ENCODE measurements around the gene KIFC1. TPM values are rescaled to one million over a fixed set of nuclear protein-coding genes. Genes with fewer than 3 reads are reported as not detected.
"Not testable (repeated sequence)": the region's sequence is repeated elsewhere in the genome, so short reads cannot be mapped to it uniquely, and the experiment has no call there.

The KIFC1 gene
- total RNA-seq, 2 experiments from 2014 or later: 107 TPM

DNA sequence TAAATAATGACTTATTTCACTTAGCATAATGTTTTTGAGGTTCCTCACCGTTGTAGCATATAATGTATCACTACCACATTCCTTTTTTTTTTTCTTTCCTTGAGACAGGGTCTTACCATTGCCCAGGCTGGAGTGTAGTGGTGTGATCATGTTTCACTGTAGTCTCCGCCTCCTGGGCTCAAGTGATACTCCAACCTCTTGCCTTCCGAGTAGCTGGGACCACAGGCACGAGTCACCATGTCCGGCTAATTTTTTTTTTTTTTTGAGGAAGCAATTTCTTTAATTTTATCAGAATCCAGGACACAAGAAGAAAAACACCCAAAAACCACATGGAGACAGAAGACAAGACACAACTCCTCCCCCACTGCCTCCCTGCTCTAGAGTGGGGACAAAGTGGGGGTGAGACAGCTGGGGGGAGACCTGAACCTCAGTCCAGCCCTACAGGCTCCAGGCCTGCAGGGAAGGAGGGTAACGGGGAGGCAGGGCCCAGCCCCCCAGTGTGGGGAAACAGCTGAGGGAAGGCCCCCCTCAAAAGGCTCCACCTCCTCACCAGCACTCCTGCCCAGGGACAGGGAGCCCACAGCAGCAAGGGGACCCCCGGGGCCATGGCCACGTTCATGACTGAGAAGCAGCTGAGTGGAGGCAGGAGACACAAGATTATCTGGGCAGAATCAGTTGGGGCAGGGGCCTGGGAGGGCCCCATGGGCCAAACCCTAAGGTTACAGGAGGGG, 27.0 kb upstream of the KIFC1 start:
- H3K4me1 Mint-ChIP-seq (ENCODE audit: low read depth); DNase-seq; H3K36me3 Mint-ChIP-seq (ENCODE audit: low read depth); H3K9me3 Mint-ChIP-seq; H3K27ac Mint-ChIP-seq; intact Hi-C loops (cut with micrococcal nuclease); H3K4me3 Mint-ChIP-seq; H3K27me3 Mint-ChIP-seq (ENCODE audit: low read depth): not testable (repeated sequence)
- CTCF ChIA-PET: interaction anchor here (0.6 to 0.8 kb wide), 8 partner anchors 47 to 1654 kb away, joined by 3 to 9 read pairs (median 4); no protein-coding TSS in a partner anchor

DNA sequence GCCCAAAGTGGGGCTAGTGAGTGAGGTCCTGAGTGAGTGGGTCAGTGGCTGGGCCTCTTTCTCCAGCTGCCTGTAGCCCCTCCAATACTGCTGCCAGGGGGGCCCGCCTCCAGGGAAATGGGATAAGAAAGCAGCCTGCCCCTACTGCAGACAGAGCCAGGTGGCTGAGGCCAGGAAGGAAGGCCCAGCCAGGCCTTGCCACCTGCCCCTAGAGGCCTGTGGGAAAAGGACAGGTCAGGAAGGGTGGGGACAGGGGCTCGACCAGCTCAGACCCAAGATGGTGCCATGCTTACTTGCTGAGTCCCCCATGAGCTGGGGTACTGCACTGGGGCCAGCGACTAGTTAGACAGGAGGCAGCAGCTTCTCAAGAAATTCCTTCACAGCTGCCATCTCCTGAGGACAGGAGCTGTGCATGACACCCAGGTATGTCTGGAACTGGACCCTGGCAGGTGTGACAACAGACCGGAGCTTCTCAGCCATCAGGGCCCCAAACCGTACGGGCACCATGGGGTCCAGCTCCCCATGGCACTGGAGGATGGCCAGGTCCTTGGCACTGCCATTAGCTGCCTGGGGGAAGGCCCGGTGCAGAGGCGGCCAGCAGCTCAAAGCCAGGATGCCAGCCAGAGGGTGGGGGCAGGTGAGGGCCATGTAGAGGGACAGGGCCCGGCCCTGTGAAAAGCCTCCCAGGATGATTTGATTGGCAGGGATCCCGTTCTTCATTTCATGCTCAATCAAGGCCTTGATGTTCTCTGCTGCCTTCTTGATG, 26.2 kb upstream of the KIFC1 start:
- H3K4me1 Mint-ChIP-seq (ENCODE audit: low read depth); DNase-seq; H3K27ac Mint-ChIP-seq; H3K27me3 Mint-ChIP-seq (ENCODE audit: low read depth); H3K36me3 Mint-ChIP-seq (ENCODE audit: low read depth); intact Hi-C loops (cut with micrococcal nuclease); H3K4me3 Mint-ChIP-seq; H3K9me3 Mint-ChIP-seq: not testable (repeated sequence)
- CTCF ChIA-PET: interaction anchor here (0.6 to 1.2 kb wide), 2 partner anchors 20 to 47 kb away, joined by 3 to 4 read pairs; no protein-coding TSS in a partner anchor

DNA sequence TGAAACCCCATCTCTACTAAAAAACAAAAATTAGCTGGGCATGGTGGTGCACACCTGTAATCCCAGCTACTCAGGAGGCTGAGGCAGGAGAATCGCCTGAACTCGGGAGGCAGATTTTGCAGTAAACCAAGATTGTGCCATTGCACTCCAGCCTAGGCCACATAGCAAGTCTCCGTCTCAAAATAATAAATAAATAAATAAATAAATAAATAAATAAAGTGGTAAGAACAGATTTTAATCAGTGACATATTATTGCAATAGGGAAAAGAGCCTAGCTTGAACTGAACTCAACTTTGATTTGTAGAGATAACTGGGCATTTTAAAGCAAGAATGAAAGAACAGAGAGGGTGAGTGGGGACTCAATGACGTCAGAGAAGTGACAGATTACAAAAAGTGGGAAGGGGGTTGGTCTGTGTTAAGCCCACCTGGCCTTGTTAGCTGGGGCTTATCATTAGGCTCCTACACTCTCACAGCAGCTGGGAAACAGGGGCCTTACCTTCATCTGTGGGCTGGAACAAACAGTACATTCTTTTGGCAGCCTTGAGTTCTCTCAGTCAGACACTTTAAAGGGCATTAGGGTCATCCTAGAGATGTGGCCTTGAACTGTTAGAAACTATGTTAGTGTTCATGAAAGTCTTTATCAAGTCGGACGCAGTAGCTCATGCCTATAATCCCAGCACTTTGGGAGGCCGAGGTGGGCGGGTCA, 24.5 kb upstream of the KIFC1 start:
- CTCF ChIA-PET: interaction anchor here (0.9 kb wide), 1 partner anchor 8 kb away, joined by 3 read pairs; no protein-coding TSS in a partner anchor
- no peaks in the 10 kb centered on the region for H3K4me1 Mint-ChIP-seq (ENCODE audit: low read depth)
- no peak overlapping the region for H3K27ac Mint-ChIP-seq
- DNase-seq: no peak
- no peaks in the 10 kb centered on the region for H3K27me3 Mint-ChIP-seq (ENCODE audit: low read depth)
- H3K9me3 Mint-ChIP-seq: no peaks in the 10 kb centered on the region
- intact Hi-C loops (cut with micrococcal nuclease): no loop called here
- no peaks in the 10 kb centered on the region for H3K36me3 Mint-ChIP-seq (ENCODE audit: low read depth)
- H3K4me3 Mint-ChIP-seq: no peak overlapping the region

DNA sequence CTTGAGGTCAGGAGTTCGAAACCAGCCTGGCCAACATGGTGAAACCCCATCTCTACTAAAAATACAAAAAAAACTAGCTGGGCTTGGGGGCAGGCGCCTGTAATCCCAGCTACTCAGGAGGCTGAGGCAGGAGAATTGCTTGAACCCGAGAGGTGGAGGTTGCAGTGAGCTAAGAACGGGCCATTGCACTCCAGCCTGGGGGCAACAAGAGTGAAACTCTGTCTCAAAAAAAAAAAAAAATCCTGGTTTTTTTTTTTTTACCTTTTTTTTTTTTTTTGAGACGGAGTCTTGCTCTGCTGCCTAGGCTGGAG, 24.0 kb upstream of the KIFC1 start:
- intact Hi-C loops (cut with micrococcal nuclease); H3K27ac Mint-ChIP-seq; H3K27me3 Mint-ChIP-seq (ENCODE audit: low read depth); H3K9me3 Mint-ChIP-seq; H3K36me3 Mint-ChIP-seq (ENCODE audit: low read depth); DNase-seq; H3K4me1 Mint-ChIP-seq (ENCODE audit: low read depth); H3K4me3 Mint-ChIP-seq: not testable (repeated sequence)
- CTCF ChIA-PET: interaction anchor here (0.9 kb wide), 1 partner anchor 9 kb away, joined by 3 read pairs; no protein-coding TSS in a partner anchor

DNA sequence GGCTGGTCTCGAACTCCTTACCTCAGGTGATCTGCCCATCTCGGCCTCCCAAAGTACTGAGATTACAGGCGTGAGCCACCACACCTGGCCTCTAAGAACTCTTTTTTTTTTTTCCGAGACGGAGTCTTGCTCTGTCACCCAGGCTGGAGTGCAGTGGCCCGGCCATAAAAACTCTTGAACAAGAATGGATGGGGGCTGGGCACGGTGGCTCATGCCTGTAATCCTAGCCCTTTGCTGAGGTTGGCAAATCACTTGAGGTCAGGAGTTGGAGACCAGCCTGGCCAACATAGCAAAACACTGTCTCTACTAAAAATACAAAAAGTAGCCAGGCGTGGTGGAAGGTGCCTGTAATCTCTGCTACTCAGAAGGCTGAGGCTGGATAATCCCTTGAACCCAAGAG, 19.7 kb upstream of the KIFC1 start:
- CTCF ChIA-PET: interaction anchor here (0.7 kb wide), 1 partner anchor 1230 kb away, joined by 3 read pairs; no protein-coding TSS in a partner anchor
- H3K9me3 Mint-ChIP-seq; DNase-seq; H3K4me1 Mint-ChIP-seq (ENCODE audit: low read depth); H3K27ac Mint-ChIP-seq; intact Hi-C loops (cut with micrococcal nuclease); H3K27me3 Mint-ChIP-seq (ENCODE audit: low read depth); H3K36me3 Mint-ChIP-seq (ENCODE audit: low read depth); H3K4me3 Mint-ChIP-seq: not testable (repeated sequence)

DNA sequence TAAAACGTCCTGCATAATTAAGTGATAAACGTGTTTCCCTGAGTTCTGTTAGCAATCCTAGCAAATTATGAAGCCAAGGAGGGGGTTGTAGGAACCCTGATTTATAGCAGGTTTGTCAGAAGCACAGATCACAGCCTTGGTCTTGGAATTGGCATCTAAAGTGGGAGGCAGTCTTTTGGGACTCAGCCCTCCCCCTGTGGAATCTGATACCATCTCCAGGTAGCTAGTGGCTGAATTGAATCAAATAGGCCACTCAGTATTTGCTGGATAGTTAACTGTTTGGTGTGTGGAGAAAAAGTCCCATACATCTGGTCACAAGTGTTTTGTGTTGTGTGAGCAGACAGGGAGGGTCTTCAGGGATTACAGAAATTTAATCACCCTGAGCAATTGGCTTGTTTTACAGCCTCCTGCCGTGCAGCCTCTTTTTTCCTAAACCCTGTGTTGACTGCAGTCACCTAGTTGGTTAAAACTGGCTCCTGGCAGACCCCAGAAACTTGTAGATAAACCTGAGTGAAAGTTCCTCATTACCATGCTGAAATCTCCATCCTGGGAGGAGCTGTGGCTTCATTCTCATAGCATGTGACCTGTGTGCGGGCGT, 19.0 kb upstream of the KIFC1 start:
- H3K4me3 Mint-ChIP-seq: no peak overlapping the region
- no peaks in the 10 kb centered on the region for H3K9me3 Mint-ChIP-seq
- CTCF ChIA-PET: interaction anchor here (0.7 kb wide), 1 partner anchor 1229 kb away, joined by 3 read pairs; no protein-coding TSS in a partner anchor
- H3K27ac Mint-ChIP-seq: no peak overlapping the region
- no peaks in the 10 kb centered on the region for H3K27me3 Mint-ChIP-seq (ENCODE audit: low read depth)
- H3K36me3 Mint-ChIP-seq (ENCODE audit: low read depth): no peaks in the 10 kb centered on the region
- no peak for DNase-seq
- H3K4me1 Mint-ChIP-seq (ENCODE audit: low read depth): peaks cover 2% of the 10 kb centered on the region
- intact Hi-C loops (cut with micrococcal nuclease): no loop called here

DNA sequence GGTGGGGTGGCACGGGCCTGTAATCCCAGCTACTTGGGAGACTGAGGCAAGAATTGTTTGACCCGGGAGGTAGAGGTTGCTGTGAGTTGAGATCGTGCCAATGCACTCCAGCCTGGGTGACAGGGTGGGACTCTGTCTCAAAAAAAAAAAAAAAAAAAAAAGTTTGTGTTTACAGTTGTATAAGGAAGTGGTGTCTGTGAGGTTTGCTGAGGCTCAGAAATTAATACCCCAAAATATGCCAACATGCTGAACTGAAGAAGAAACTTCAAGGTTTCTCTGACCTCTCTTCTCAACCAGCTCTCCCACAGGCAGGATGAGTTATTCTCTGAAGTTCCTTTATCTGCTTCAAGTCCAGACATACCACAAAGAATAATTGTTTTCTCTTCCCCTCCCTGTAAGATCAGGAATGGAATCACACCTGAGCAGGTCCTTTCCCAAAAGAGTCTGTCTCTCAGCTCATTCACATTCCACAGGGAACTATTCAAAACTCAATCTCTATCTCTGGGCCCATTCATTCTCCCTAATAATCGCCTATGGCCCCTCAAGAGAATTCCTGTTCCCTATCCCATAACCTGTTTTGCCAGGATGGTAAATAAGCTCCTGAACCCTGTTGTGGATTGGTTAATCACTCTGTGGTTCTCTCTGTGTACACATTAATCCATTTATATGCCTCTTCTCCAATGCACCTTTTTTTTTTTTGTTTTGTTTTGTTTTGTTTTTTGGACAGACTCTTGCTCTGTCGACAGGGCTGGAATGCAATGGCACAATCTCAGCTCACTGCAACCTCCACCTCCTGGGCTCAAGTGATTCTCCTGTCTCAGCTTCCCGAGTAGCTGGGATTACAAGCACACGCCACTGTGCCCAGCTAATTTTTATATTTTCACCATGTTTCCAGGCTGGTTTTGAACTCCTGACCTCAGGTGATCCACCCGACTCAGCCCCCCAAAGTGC, 17.4 kb upstream of the KIFC1 start:
- no peaks in the 10 kb centered on the region for H3K36me3 Mint-ChIP-seq (ENCODE audit: low read depth)
- H3K4me3 Mint-ChIP-seq: no peak overlapping the region
- CTCF ChIA-PET: interaction anchor here (0.6 kb wide), 1 partner anchor 389 kb away, joined by 3 read pairs; no protein-coding TSS in a partner anchor
- peaks cover 2% of the 10 kb centered on the region for H3K4me1 Mint-ChIP-seq (ENCODE audit: low read depth)
- H3K27me3 Mint-ChIP-seq (ENCODE audit: low read depth): no peaks in the 10 kb centered on the region
- H3K9me3 Mint-ChIP-seq: no peaks in the 10 kb centered on the region
- intact Hi-C loops (cut with micrococcal nuclease): no loop called here
- no peak for DNase-seq
- H3K27ac Mint-ChIP-seq: no peak overlapping the region

DNA sequence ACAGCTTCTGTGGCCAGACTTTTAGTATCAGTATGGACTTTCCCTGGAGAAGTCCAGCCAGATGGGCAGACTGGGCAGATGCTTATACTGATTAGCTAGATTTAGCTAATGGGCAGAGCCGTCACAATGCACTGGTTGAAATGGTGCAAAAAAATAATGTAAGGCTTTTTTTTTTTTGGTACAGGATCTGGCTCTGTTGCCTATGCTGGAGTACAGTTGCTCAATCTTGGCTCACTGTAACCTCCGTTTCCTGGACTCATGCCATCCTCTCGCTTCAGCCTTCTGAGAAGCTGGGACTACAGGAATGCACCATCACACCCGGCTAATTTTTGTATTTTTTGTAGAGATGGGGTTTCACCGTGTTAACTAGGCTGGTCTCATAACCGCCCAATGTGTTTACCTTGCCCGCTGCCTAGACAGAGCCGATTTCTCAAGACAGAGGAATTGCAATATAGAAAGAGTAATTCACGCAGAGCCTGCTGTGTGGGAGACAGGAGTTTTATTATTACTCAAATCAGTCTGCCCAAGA, 16.4 kb upstream of the KIFC1 start:
- DNase-seq: no peak
- CTCF ChIA-PET: no interaction called here
- Mint-ChIP-seq H3K36me3 (ENCODE audit: low read depth) (no peaks in the 10 kb centered on the region), H3K27me3 (ENCODE audit: low read depth) (no peaks in the 10 kb centered on the region), H3K27ac (no peak overlapping the region), H3K4me3 (no peak overlapping the region), H3K9me3 (no peaks in the 10 kb centered on the region), H3K4me1 (ENCODE audit: low read depth) (peaks cover 2% of the 10 kb centered on the region)
- intact Hi-C loops (cut with micrococcal nuclease): no loop called here

DNA sequence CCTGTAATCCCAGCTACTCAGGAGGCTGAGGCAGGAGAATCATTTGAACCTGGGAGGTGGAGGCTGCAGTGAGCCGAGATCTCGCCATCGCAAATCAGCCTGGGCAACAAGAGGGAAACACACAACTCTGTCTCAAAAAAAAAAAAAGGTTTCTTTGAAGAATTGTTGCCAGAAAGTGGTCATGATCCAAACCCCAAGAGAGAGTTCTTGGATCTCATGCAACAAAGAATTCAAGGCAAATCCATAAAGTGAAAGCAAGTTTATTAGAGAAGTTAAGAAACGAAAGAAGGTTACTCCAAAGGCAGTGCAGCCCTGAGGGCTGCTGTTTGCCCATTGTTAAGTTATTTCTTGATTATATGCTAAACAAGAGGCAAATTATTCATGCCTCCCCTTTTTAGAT, 14.5 kb upstream of the KIFC1 start:
- H3K27me3 Mint-ChIP-seq (ENCODE audit: low read depth): no peaks in the 10 kb centered on the region
- intact Hi-C loops (cut with micrococcal nuclease): no loop called here

DNA sequence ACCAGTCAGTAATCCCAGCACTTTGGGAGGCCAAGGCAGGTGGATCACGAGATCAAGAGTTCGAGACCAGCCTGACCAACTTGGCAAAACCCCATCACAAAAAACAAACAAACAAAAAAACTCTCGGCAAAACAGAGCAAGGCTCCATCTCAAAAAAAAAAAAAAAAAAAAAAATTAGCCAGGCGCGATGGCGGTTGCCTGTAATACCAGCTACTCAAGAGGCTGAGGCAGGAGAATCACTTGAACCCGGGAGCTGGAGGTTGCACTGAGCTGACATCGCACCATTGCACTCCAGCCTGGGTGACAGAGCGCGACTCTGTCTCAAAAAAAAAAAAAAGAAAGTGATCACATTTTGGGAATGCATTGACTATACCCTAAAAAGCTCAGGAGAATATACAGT, 12.4 kb upstream of the KIFC1 start:
- H3K4me1 Mint-ChIP-seq (ENCODE audit: low read depth); H3K4me3 Mint-ChIP-seq; H3K27ac Mint-ChIP-seq; DNase-seq; H3K36me3 Mint-ChIP-seq (ENCODE audit: low read depth); H3K9me3 Mint-ChIP-seq; H3K27me3 Mint-ChIP-seq (ENCODE audit: low read depth); intact Hi-C loops (cut with micrococcal nuclease): not testable (repeated sequence)
- CTCF ChIA-PET: interaction anchor here (0.8 kb wide), 1 partner anchor 12 kb away, joined by 3 read pairs; no protein-coding TSS in a partner anchor

More for the DNA sequence above, 14.5 kb upstream of the KIFC1 start:
- Mint-ChIP-seq H3K4me1 (ENCODE audit: low read depth) (peaks cover 2% of the 10 kb centered on the region), H3K9me3 (no peaks in the 10 kb centered on the region), H3K4me3 (no peak overlapping the region), H3K27ac (no peak overlapping the region), H3K36me3 (ENCODE audit: low read depth) (no peaks in the 10 kb centered on the region)
- CTCF ChIA-PET: no interaction called here
- no peak for DNase-seq

DNA sequence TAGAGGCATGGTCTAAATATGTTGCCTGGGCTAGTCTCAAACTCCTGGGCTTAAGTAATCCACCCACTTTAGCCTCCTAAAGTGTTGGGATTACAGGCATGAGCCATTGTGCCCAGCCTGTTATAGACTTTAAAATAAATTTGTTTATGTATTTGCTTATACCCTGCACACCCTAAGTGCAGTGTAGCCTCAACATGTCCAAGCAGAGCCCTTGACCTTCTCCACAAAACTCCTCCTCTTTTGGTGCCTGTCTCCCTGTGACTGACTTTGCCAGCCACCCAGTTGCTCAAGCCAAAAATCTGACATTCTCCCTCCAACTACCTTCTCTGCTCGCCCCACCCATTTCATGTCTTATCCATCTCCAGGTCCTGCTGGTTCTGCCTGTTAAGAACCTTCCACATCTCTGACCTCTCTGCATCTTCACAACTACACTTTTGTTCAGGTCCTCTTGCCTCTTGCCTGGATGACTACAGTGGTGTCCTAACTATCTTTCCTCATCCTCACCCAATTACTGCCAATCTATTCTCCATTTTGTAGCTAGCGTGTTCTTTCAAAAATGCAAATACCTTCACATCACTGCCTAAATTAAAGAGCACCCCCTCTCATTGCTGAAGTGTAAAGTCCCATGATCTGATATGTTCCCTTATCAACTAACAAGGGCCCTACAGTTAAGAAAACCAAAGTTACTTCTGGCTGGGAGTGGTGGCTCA, 11.2 kb upstream of the KIFC1 start:
- Mint-ChIP-seq H3K4me1 (ENCODE audit: low read depth) (no peaks in the 10 kb centered on the region), H3K36me3 (ENCODE audit: low read depth) (no peaks in the 10 kb centered on the region), H3K4me3 (no peak overlapping the region), H3K27me3 (ENCODE audit: low read depth) (no peaks in the 10 kb centered on the region), H3K9me3 (no peaks in the 10 kb centered on the region), H3K27ac (no peak overlapping the region)
- no peak for DNase-seq
- intact Hi-C loops (cut with micrococcal nuclease): no loop called here
- CTCF ChIA-PET: interaction anchor here (1.5 kb wide), 1 partner anchor 10 kb away, joined by 3 read pairs; no protein-coding TSS in a partner anchor

All from activated naive CD4-positive, alpha-beta T cell treated with anti-CD3 and anti-CD28 coated beads for 36 hours (primary cell).